Neural progenitor cell (in vitro differentiated cells): Measurements from ENCODE around the gene ERC1.

Source experiments
- EZH2 ChIP-seq: fragments of 200-600 bp; sonication (generic); IDR thresholded peaks from 2 replicates; pipeline ENCODE4 v1.6.1; 2017; ENCODE audit warnings: antibody characterized with exemption, mild to moderate bottlenecking, moderate library complexity
- TF ChIP-seq, protein P1 (sequence below): fragments of 200-600 bp; sonication (generic); IDR thresholded peaks from 2 replicates; pipeline ENCODE4 v1.5.1; 2017; ENCODE audit warnings: antibody characterized with exemption, mild to moderate bottlenecking

DNA sequence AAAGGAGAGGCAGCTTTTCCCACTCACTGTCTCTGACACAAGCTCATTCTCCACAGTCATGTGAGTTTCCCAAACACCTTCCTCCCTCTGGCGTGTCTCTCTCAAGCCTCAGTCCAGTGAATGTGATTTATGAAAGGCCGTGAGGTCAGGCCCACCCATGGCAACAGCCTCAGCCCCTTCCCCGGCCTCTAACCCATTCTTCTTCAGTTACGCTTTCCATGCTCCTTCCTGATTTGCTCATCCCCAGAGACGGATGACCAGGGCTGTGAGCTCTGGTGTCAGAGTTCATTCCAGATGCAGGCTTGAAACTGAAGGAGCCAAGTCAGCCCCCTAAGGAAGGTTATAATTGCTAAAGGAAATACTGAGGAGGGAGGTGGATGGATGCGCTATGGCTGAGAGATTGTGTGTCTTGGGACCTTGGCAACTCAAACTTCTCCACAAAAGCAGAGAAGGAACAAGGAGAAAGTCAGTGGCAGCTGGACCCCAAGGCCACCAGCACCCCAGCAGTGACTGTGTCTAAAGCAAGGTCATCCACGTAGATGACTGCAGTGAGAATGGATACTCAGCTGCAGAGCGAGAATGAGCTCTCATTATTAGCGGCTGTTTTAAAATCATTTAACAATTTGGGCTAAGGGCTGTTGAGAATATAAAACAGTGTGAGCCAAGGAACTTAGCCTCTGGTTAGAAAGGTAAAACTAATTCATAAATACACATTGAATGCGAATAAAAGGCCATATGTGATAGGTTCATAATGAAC lies 519.2 kb downstream of the ERC1 start:
- no peak for TF ChIP-seq EZH2
- TF ChIP-seq, protein P1, sequence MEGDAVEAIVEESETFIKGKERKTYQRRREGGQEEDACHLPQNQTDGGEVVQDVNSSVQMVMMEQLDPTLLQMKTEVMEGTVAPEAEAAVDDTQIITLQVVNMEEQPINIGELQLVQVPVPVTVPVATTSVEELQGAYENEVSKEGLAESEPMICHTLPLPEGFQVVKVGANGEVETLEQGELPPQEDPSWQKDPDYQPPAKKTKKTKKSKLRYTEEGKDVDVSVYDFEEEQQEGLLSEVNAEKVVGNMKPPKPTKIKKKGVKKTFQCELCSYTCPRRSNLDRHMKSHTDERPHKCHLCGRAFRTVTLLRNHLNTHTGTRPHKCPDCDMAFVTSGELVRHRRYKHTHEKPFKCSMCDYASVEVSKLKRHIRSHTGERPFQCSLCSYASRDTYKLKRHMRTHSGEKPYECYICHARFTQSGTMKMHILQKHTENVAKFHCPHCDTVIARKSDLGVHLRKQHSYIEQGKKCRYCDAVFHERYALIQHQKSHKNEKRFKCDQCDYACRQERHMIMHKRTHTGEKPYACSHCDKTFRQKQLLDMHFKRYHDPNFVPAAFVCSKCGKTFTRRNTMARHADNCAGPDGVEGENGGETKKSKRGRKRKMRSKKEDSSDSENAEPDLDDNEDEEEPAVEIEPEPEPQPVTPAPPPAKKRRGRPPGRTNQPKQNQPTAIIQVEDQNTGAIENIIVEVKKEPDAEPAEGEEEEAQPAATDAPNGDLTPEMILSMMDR: no peak
